HG02763 (cell line): ENCODE data around the gene FAM222A.

Experiments used
- ATAC-seq: cut with Tn5 transposase; IDR thresholded peaks from one replicate; pipeline ENCODE4 v1.9.1; 2021; ENCODE audit warnings: mild to moderate bottlenecking, moderate library complexity; ENCODE audit not compliant: unreplicated experiment

The FAM222A gene

DNA sequence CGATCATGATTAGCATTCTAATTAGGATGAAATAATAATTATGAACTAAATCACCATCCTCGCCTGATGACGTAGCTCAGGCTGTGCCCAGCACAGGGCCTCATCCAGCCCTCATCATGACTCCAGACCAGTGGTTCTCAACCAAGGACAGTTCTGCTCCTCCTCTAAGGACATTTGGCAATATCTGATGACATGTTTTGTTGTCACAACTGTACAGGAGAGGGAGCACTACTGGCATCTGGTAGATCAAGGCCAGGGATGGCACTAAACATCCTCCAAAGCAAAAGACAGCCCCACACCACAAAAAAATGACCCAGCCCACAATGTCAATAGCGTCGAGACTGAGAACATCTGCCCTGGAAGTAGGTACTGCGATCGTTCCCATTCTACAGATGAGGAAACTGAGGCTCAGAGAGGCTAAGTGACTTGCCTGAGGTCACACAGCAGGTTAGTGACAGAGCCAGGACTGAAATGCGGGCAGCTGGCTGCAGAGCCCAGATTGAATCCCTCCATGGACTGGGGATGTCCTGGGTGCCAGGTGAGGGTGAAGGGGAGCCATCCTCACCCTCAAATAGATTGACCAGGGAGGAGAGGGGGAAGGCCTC is 104.1 kb downstream of the FAM222A start:
- no peak for ATAC-seq

DNA sequence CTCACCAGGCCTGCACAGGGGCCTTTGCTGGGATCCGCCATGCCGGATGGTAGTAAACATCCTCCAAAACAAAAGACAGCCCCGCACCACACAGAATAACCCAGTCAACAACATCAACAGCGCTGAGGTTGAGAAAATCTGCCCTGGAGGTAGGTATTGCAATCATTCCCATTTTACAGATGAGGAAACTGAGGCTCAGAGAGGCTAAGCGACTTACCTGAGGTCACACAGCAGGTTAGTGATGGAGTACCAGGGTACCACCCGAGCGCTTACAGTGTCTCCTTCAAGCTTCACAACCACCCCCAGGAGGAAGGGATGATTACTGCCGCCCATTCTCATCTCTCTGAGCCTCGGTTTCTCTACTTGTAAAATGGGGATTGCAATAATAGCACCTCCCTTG is 104.6 kb downstream of the FAM222A start:
- no peak for ATAC-seq

DNA sequence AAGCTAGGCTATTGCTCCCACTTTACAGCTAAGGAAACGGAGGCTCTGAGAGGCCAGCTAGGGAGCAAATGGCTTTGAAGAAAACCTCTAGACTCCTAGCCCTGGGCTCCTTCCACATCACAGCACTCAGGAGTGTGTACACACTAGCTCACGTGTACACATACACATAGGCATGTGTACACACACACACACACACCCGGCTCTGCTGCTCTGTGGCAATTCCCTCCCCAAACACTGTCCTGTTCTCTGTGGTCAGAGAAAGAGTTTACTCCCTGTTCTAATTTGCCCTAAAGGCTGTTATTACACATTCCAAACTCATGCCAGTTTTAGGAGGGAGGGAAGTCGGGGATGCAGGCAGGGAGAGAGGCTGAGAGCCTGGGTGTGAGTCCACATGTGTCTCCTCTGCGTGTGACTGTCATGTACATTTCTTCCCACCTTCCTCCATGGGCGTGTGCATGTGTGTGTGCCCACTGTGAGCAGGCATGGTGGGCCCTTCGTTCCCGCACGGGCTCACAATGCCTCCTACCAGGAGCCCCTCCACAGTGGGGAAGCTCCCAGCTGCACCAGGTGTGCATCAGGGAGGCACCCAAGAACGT is 105.4 kb downstream of the FAM222A start:
- no peak for ATAC-seq
